Measurements from ENCODE around the gene KIF15.
A peak's percentile ranks its signal among the peaks of the same experiment; 100 is the strongest.
"Not testable (repeated sequence)": the region's sequence is repeated elsewhere in the genome, so short reads cannot be mapped to it uniquely, and the experiment has no call there.

KIF15 gene, protein sequence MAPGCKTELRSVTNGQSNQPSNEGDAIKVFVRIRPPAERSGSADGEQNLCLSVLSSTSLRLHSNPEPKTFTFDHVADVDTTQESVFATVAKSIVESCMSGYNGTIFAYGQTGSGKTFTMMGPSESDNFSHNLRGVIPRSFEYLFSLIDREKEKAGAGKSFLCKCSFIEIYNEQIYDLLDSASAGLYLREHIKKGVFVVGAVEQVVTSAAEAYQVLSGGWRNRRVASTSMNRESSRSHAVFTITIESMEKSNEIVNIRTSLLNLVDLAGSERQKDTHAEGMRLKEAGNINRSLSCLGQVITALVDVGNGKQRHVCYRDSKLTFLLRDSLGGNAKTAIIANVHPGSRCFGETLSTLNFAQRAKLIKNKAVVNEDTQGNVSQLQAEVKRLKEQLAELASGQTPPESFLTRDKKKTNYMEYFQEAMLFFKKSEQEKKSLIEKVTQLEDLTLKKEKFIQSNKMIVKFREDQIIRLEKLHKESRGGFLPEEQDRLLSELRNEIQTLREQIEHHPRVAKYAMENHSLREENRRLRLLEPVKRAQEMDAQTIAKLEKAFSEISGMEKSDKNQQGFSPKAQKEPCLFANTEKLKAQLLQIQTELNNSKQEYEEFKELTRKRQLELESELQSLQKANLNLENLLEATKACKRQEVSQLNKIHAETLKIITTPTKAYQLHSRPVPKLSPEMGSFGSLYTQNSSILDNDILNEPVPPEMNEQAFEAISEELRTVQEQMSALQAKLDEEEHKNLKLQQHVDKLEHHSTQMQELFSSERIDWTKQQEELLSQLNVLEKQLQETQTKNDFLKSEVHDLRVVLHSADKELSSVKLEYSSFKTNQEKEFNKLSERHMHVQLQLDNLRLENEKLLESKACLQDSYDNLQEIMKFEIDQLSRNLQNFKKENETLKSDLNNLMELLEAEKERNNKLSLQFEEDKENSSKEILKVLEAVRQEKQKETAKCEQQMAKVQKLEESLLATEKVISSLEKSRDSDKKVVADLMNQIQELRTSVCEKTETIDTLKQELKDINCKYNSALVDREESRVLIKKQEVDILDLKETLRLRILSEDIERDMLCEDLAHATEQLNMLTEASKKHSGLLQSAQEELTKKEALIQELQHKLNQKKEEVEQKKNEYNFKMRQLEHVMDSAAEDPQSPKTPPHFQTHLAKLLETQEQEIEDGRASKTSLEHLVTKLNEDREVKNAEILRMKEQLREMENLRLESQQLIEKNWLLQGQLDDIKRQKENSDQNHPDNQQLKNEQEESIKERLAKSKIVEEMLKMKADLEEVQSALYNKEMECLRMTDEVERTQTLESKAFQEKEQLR (N-terminal part only)

GRCh38 chr3:44761424-44762169 lies at the start of gene KIF15, which contains the start of gene KIAA1143:
TSS of gene KIF15 (plus strand) at chr3:44761794. CDS start at chr3:44761866, 72 bp downstream.
TSS of gene KIAA1143 (minus strand) at chr3:44761619. CDS start at chr3:44761602, 17 bp downstream.
- DNase-seq (ENCODE audit: low spot score): peak; percentile 98

DNA sequence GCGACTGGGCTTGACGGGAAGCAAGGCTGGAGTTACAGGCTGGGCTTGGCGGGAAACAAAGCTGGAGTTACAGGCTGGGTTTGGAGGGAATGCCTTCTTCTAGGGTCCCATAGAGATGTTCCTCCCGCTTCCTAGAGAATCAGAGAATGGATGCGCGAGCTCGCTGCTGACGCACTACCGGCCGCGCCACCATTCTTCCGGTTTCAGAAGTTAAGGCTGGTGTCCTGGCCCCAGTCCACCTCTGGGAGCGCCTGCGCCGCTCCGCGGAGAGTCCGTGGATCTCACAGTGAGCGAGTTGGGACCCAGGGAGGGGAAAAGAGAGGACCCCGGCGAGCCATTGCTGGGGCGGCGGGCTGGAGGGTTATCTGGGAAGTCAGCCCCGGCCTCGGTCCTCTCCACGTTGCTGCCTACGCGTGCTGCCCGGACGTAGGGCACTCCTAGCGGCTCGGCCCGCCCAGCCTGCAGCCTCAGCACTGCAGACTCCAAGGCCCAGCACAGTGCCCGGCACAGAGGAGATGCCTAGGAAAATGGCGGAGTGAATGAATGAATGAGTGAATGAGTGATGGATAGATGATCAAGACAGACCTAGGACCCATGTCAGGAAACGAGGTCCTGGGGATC lies 49.0 kb upstream of the KIF15 start, which contains the start of gene ZNF502:
TSS of gene ZNF502 (plus strand) at position 206 of the 621 bp plus-strand sequence. CDS start 7,602 bp downstream, outside the sequence.
- peak; percentile 76 for DNase-seq (ENCODE audit: low spot score)

DNA sequence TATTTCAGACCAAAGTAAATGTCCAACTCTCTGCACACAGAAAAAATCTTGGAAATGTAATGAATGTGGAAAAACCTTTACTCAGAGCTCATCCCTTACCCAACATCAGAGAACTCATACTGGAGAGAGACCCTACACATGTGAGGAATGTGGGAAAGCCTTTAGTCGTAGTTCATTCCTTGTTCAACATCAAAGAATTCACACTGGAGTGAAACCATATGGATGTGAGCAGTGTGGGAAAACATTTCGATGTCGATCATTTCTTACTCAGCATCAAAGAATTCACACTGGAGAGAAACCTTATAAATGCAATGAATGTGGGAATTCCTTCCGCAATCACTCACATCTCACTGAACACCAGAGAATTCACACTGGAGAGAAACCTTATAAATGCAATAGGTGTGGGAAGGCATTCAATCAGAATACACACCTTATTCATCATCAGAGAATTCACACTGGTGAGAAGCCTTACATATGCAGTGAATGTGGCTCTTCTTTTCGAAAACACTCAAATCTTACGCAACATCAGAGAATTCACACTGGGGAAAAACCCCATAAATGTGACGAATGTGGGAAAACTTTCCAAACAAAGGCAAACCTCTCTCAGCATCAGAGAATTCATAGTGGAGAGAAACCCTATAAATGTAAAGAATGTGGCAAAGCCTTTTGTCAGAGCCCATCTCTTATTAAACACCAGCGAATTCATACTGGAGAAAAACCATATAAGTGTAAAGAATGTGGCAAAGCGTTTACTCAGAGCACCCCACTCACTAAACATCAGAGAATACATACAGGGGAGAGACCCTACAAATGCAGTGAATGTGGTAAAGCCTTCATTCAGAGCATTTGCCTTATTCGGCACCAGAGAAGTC lies 40.1 kb upstream of the KIF15 start:
- DNase-seq (ENCODE audit: low spot score): no peak

GRCh38 chr3:44722103-44722401 lies 39.5 kb upstream of the KIF15 start:
- DNase-seq (ENCODE audit: low spot score): no peak

DNA sequence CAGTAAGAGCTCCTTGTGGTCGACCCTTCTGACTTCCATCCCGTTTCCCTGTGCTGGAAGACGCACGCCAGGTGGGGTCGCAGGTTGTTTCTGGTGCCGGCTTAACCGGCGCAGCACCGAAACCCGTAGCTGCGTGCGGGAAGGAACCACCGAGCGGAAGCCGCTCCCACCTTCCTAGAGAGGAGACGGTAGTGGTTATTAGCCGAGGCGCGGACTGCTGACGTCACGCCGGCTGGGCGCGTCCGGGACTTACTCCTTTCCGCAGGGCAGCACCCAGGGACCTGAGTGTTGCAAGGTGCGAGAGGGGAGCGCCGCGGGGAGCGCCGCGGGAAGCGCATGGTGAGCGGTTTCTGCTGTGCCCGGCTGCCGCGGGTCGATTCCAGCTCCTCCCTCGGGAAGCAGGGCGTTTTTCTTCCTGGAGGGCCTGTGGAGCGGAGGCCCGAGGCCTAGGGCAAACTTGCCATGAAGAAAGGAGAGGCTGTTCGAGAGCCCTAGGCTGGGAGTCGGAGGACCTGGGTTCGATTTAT lies 32.1 kb upstream of the KIF15 start, which contains the start of gene ZNF501:
TSS of gene ZNF501 (plus strand) at position 252 of the 527 bp plus-strand sequence. CDS start 4,787 bp downstream, outside the sequence.
- peak; percentile 90 for DNase-seq (ENCODE audit: low spot score)

DNA sequence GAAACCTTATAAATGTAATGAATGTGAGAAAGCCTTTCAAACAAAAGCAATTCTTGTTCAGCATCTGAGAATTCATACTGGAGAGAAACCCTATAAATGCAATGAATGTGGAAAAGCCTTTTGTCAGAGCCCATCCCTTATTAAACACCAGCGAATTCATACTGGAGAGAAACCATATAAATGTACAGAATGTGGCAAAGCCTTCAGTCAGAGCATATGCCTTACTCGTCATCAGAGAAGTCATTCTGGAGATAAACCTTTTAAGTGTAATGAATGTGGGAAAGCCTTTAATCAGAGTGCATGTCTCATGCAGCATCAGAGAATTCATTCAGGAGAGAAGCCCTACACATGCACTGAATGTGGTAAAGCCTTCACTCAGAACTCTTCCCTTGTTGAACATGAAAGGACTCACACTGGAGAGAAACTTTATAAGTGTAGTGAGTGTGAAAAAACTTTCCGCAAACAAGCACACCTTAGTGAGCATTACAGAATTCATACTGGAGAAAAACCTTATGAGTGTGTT lies 26.9 kb upstream of the KIF15 start:
- DNase-seq (ENCODE audit: low spot score): no peak

DNA sequence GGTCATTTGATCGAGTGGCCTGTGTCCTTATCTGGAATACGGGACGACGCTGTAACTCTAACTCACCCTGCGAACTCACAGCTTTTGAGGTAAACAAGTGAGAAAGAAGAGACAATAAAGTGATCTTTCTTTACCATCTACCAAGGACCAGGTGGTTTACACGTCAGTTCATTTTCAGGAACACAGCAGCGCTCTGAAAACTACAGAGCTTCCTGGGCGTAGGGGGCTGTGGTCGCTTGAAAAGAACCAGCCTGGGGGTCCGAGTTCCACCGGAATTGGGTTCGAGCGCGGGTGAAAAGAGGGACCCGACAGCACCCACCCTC lies 532 bp upstream of the KIF15 start:
- no peak for DNase-seq (ENCODE audit: low spot score)

- no peak for DNase-seq (ENCODE audit: low spot score)
Observed at GRCh38 chr3:44762170-44762677, 630 bp downstream of the KIF15 start.

DNA sequence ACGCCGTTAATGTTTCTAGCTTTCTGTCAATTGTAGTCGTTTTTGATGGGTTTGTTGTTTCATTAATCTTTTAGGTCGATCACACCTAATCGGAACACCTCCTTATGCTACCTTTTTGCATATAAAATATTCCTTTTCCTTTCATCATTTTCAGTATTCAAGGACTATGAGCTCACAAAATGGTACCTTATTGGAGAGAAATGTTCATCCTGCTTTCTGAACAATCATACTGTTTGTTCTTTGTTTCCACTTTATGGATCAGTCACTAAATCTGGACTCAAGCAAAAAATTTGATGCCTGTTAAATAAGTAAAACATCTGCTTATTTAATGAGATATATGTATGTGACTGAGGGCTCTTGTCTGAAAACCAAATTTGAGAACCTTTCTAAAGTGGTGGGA lies 1.1 kb downstream of the KIF15 start:
- no peak for DNase-seq (ENCODE audit: low spot score)

DNA sequence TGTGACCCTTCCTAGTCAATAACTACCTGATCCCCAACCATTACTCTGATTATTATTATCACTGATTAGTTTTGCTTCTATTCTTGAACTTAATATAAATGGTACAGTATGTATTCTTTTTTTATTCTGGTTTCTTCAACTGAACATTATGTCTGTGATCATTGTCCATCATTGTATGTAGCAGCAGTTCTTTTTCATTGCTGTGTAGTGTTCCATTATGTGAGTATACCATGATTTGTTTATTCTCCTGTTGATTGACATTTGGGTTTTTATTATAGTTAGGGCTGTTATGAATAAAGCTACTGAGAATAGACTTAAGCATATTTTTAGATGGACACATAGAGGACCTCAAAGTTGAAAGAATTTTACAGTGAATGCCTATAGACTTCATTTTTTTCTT lies 2.7 kb downstream of the KIF15 start:
- DNase-seq (ENCODE audit: low spot score): no peak

GRCh38 chr3:44771424-44772098 lies 10.0 kb downstream of the KIF15 start:
- DNase-seq (ENCODE audit: low spot score): no peak

- no peak for DNase-seq (ENCODE audit: low spot score)
Observed at GRCh38 chr3:44772099-44772442, 10.5 kb downstream of the KIF15 start.

GRCh38 chr3:44782891-44783290 lies 21.3 kb downstream of the KIF15 start:
- no peak for DNase-seq (ENCODE audit: low spot score)

GRCh38 chr3:44795197-44795596 lies 33.6 kb downstream of the KIF15 start:
- no peak for DNase-seq (ENCODE audit: low spot score)

- DNase-seq (ENCODE audit: low spot score): no peak
Observed at GRCh38 chr3:44802011-44802410, 40.4 kb downstream of the KIF15 start.

DNA sequence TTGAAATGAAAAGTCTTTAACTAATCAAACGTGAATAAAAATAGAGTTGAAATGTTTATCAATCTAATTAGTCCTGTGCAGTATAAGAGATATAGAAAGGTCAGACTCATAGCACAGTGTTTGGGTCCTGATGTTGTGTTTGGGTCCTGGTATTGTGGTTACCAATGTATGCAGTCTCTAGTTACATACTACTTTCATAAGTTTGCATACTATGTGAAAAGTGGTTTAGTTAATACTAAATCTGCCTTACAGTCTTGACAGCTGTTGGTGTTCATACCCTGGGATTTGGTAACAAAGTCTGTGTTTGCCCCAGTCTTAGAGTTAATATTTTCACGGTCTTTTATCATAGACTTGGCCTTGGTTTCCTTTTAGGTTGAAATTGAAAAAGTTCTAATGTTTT lies 41.7 kb downstream of the KIF15 start:
- DNase-seq (ENCODE audit: low spot score): no peak

DNA sequence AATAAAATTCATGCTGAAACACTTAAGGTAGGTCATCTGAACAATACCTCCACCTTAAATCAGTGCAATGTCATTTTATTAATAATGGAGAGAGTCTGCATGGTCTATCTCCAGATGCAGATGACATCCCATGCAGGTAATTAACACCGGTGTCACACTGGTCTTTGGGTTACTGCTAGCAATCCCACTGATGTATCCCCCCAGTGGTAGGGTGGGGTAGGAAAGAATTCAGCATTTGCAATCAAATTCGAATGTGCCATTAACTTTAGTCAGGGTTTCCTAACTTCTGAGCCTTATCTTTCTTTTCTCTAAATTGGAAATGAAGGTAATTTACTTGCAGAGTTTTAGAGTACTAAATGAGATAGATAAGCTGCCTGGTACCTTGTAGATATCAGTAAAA lies 44.4 kb downstream of the KIF15 start:
- DNase-seq (ENCODE audit: low spot score): no peak

- DNase-seq (ENCODE audit: low spot score): no peak
Observed at GRCh38 chr3:44814751-44815150, 53.2 kb downstream of the KIF15 start.

DNA sequence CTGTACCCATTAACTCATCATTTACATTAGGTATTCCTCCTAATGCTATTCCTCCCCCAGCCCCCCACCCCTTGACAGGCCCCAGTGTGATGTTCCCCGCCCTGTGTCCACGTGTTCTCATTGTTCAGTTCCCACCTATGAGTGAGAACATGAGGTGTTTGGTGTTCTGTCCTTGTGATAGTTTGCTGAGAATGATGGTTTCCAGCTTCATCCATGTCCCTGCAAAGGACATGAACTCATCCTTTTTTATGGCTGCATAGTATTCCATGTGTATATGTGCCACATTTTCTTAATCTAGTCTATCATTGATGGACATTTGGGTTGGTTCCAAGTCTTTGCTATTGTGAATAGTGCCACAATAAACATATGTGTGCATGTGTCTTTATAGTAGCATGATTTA lies 54.7 kb downstream of the KIF15 start:
- DNase-seq (ENCODE audit: low spot score): not testable (repeated sequence)
